Measurements from ENCODE around the gene TBCD. TPM values are rescaled to one million over a fixed set of nuclear protein-coding genes. Genes with fewer than 3 reads are reported as not detected.

TBCD gene
- total and polyA plus RNA-seq, 9 of the 15 experiments (the other 6 are each of a cell fraction or from before 2014, with no cell fraction given) = 8.9 to 98.5 (median 28.0) TPM

- Histone ChIP-seq H3K9me1 (ENCODE audit: control insufficient read depth, insufficient read depth, low read length) (no peaks in the 10 kb centered on the region), H3K9me3 (replicated peaks; ENCODE audit: control insufficient read depth, insufficient read depth, low read depth, low read length) (no peaks in the 10 kb centered on the region), H3K27ac (ENCODE audit: extremely low read depth, low read depth, low read length) (no peak overlapping the region), H3K9ac (ENCODE audit: insufficient read depth in 1 of 2, low read depth in 2 of 2, low read length in 2 of 2) (peak overlapping the region in 1 of 2 experiments; percentile 58; a peak in 1 of 4 replicates), H3K4me3 (no peak overlapping the region), H3K36me3 (ENCODE audit: control insufficient read depth, insufficient read depth, low read length) (peaks cover 69% of the 10 kb centered on the region; the same call in 2 of the 3 replicates), H3K27me3 (ENCODE audit: control insufficient read depth in 2 of 2, insufficient read depth in 2 of 2, low read length in 2 of 2) (no peaks in the 10 kb centered on the region), H3K4me2 (ENCODE audit: insufficient read depth, low read length) (no peak overlapping the region), H3K79me2 (ENCODE audit: control insufficient read depth, insufficient read depth, low read length) (no peaks in the 10 kb centered on the region), H2AFZ (ENCODE audit: low read depth, low read length) (no peak overlapping the region), H4K20me1 (replicated peaks; ENCODE audit: control insufficient read depth, insufficient read depth, low read length) (no peaks in the 10 kb centered on the region), H3K4me1 (replicated peaks in 1 of 2; ENCODE audit: control insufficient read depth in 2 of 2, insufficient read depth in 2 of 2, low read length in 2 of 2) (peaks cover 0 to 19% of the 10 kb centered on the region in 2 experiments; a peak in 1 of 5 replicates)
- POLR2A ChIA-PET = no interaction called here
- BruUV-seq (replicated peaks) = no TSS peak
- in situ Hi-C loops (cut with MboI) = no loop called here
- WGBS (ENCODE audit: insufficient coverage, low coverage, missing lambda C conversion rate) = 91% methylated on average over 22 of the region's 22 CpGs
- FAIRE-seq (no peak), DNase-seq (ENCODE audit: extremely low read depth in 1 of 4, low spot score in 3 of 4) (no peak), ATAC-seq (no peak)
- CTCF ChIA-PET (ENCODE audit: low intra/inter-chr PET ratio) = no interaction called here
- intact Hi-C loops (cut with micrococcal nuclease) = no loop called here
- TF ChIP-seq ZC3H8 (IDR thresholded peaks at IDR 0.05) (no peak), ZHX1 (conservative IDR thresholded peaks at IDR 0.05; ENCODE audit: low read length) (no peak), ZFP91 (CRISPR knock-in tag; IDR thresholded peaks at IDR 0.05) (no peak), XRCC5 (IDR thresholded peaks at IDR 0.05; ENCODE audit: low read depth, low read length) (no peak), MTA1 (IDR thresholded peaks at IDR 0.05; ENCODE audit: borderline replicate concordance) (no peak), ZNF589 (CRISPR knock-in tag; IDR thresholded peaks at IDR 0.05; ENCODE audit: low read depth) (no peak), ZKSCAN1 (IDR thresholded peaks at IDR 0.05; ENCODE audit: low read depth, low read length) (no peak), POU5F1 (IDR thresholded peaks at IDR 0.05; ENCODE audit: borderline replicate concordance, low read depth, low read length, partially characterized antibody) (no peak), ZNF407 (IDR thresholded peaks at IDR 0.05; ENCODE audit: low read depth) (no peak)
These were observed 59.0 kb downstream of the TBCD start for GRCh38 chr17:82810644-82811430.
